ENCODE measurements around the gene POLN.

Gene POLN

GRCh38 chr4:2103127-2103842 lies 138.6 kb downstream of the POLN start:
- DNase-seq = no peak

- no peak for DNase-seq
These were observed 139.7 kb downstream of the POLN start for GRCh38 chr4:2102045-2102883.

DNA sequence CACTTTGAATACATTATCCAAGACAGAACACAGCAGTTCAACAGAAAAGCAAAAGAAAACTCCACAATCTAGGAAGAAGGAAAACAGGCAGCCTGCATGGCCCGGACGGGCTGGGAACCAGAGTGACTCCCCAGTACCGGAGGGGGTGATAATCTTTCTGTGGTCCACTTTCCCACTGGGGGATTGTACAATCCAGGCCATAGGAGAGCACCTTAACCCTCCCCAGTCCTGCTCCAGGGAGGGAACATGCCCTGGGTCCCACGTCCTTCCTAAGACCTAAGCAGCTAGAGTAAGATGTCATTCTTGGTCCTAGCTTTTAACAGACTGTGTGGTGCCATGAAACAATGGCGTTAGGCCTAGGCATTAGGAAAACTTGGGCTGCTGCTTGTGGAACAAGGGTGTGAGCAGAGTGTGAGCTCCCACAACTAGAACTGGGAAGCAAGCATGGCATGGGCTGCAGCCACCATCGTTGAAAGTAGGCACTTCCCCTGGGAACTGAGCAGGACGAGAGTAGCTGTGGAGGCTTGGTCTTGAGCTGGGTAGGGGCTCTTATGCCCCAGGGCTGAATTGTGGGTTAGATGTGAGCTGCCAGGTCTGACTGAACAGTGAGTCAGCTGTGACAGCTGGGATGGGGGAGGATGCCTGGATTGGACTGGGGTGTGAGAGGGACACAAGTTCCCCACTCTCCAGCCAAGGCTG lies 140.4 kb downstream of the POLN start:
- DNase-seq = no peak

DNA sequence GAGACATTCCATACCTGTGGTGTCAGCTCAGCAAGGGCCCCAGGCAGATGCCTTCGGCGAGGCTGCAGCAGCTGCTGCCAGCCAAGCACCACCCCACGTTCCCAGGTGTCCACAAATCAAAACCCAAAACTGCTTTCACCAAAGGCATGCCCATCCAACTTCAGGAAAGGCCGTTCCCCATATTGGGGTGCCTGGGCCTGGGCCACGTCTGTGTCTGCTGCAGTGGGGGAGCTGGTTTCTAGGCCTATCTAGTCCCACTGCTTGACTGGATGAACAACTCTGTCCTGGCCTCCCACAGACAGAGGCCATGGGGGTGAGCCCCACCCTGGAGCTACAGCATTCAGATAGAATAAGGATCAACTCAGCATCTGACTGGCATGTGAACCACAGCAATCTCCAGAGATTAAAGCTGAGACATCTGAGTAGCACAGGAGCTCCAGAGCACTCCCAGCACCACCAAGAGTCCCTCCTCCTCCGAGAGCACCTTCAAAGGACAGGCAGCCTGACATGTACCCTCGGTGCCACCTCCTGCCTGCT lies 145.8 kb downstream of the POLN start:
- no peak for DNase-seq

GRCh38 chr4:2095236-2096072 lies 146.5 kb downstream of the POLN start:
- DNase-seq = no peak

DNA sequence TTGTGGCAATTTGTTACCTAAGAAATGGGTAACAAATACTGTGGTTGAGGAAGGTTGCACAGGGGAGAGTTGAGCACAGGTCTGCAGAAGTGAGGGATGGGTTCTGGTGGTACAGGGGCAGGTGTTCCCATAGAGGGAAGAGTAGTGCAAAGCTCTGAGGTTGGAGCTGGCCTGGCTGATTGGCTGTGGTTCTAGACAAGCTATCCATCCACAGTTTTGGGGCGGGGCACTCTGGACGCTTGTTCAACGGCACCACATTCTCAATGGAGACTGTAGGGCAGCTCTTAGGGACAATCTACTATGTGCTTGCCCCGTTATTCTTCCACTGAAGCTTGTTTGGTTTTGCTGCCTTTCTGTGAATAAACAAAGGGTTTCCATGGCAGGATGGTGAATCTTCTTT lies 147.4 kb downstream of the POLN start:
- DNase-seq = no peak

- DNase-seq = no peak
These were observed 148.7 kb downstream of the POLN start for GRCh38 chr4:2093265-2093664.

DNA sequence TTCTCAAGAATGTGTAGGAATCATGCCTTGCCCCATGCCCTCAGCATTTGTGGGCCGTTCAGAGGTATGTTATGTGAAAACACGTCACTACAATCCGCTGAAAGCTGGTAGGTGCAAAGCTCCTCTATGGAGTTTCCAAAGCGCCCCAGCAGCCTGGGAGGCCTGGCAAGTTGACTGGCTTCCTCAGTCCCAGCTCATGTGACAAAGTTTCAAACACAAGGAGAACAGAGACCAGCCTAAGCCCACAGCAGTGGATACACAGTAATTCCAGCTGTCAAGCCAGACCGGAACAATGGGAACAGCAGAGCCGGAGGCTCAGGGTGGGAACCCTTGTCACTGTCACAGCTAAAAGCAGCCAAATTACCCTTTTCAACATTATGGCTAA lies 149.3 kb downstream of the POLN start:
- no peak for DNase-seq

GRCh38 chr4:2091990-2092668 lies 149.8 kb downstream of the POLN start:
- no peak for DNase-seq

GRCh38 chr4:2090642-2091041 lies 151.3 kb downstream of the POLN start:
- no peak for DNase-seq

DNA sequence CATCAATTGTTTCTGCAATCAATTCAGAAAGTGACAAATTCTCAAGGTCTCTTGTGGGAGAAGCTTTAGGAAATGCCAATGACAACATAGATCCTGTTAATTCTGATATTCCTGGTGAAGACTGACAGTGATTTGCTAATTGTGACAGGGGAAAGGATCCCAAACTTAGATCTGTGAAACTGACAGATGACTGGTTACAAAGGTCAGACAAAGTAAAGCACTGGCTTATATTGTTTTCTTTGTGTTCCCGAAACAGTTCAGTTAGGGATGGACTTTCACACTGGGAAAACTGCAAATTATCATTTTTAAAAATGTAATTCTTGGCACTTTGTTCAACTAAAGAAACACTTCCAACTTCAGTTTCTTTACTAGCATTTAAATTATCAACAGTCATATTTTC lies 152.7 kb downstream of the POLN start:
- DNase-seq = no peak

DNA sequence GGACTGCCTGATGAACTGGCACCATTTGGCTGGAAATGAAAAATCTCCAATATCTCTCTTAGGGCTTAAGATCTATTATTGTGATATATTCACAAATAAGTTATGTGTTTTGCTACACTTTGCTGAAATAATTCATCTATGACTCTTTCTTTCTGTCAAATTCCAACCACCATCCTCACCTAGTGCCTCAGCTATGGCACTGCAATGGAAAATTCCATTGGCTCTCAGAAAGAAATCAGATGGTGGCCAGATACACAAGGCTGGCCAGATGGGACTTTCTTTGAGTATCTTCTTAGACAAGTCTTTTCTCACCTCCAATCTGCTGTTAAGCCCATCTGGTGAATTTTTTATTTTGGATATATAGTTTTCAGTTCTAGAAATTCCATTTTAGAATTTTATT lies 154.8 kb downstream of the POLN start:
- no peak for DNase-seq

- DNase-seq = no peak
These were observed 156.4 kb downstream of the POLN start for GRCh38 chr4:2085496-2085901.

GRCh38 chr4:2084316-2084715 lies 157.6 kb downstream of the POLN start:
- no peak for DNase-seq

GRCh38 chr4:2083826-2084160 lies 158.1 kb downstream of the POLN start:
- no peak for DNase-seq

GRCh38 chr4:2083116-2083825 lies 158.7 kb downstream of the POLN start:
- DNase-seq = no peak

DNA sequence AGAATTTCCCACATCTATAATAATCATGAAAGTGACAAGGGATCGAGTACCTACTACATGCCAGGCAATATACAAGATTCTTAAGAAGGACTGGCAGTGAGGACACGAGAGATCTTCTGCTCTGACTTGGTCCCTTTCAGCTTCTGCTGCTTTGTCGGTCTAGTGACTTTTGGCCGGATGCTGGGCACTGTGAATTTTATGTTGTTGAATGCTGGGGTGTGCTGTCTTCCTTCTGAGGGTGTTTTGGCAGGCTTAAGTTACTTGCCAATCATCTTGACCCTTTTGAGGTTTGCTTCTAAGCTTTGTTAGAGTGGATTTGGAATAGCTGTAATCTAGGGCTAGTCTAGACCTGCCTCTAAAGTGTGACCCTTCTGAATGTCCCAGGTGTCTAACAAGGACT lies 159.3 kb downstream of the POLN start:
- DNase-seq = no peak

GRCh38 chr4:2082118-2082517 lies 159.8 kb downstream of the POLN start:
- no peak for DNase-seq

- DNase-seq = no peak
These were observed 160.4 kb downstream of the POLN start for GRCh38 chr4:2081540-2081939.

DNA sequence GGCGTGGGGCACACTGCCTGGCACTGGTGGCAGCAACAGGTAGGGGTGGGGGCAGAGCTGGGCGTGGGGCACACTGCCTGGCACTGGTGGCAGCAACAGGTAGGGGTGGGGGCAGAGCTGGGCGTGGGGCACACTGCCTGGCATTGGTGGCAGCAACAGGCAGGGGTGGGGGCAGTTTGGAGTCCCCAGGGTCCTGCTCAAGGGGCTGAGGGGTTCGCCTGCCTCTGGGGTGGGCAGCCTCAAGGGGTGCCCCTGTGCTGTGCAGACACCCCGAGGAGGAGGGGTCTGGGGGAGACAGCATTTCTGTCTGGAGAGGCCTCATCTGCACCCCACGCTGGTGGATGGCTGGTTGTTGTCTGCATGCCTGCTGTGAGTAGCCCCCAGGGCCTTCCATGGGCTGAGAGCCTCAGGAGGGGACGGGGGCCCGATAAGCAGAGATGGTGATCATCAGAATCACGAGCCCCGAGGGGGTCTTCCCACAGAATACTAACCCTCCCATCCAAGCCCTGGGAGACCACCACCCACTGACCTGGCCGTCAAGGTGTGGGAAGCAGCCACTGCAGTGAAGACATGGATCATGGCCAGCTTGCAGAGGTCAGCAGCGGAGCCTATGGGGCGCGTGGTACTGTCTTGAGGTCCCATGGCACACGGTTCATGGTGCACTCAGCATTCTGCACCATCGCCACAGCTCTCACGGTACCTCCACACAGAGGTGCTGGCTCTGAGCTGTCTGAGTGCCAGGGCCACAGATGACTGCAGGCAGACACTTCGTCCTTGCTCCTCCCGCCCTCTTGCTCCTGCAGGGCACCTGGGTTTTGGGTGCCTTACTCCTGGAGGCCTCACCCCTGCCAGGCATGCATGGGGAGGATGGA lies 161.3 kb downstream of the POLN start:
- peak in 1 of 2 donors; percentile 13 for DNase-seq

Data from stimulated activated CD4-positive, alpha-beta T cell treated with anti-CD3 and anti-CD28 coated beads, Interleukin-2, amount 100 ng/mL, for 24 hours (primary cell).